ENCODE measurements around the gene PPP1R3E.

Gene PPP1R3E

GRCh38 chr14:23252420-23253333, 50.0 kb downstream of the PPP1R3E start:
- no peak overlapping the region for H3K4me3 ChIP-seq (replicated peaks in 1 of 2; ENCODE audit: low read depth in 2 of 2, low read length in 2 of 2)
- TF ChIP-seq CTCF (IDR thresholded peaks at IDR 0.05; ENCODE audit: low read depth, low read length) = no peak
- DNase-seq (ENCODE audit: low read depth in 2 of 2) = no peak

- no peak for TF ChIP-seq CTCF (IDR thresholded peaks at IDR 0.05; ENCODE audit: low read depth, low read length)
- no peak for DNase-seq (ENCODE audit: low read depth in 2 of 2)
- H3K4me3 ChIP-seq (replicated peaks in 1 of 2; ENCODE audit: low read depth in 2 of 2, low read length in 2 of 2) = no peak overlapping the region
Measured at GRCh38 chr14:23252006-23252405, 50.7 kb downstream of the PPP1R3E start.

- H3K4me3 ChIP-seq (replicated peaks in 1 of 2; ENCODE audit: low read depth in 2 of 2, low read length in 2 of 2) = no peak overlapping the region
- no peak for TF ChIP-seq CTCF (IDR thresholded peaks at IDR 0.05; ENCODE audit: low read depth, low read length)
- no peak for DNase-seq (ENCODE audit: low read depth in 2 of 2)
Measured at GRCh38 chr14:23249824-23250223, 52.8 kb downstream of the PPP1R3E start.

GRCh38 chr14:23248601-23249000, 54.1 kb downstream of the PPP1R3E start:
- H3K4me3 ChIP-seq (replicated peaks in 1 of 2; ENCODE audit: low read depth in 2 of 2, low read length in 2 of 2) = no peak overlapping the region
- TF ChIP-seq CTCF (IDR thresholded peaks at IDR 0.05; ENCODE audit: low read depth, low read length) = no peak
- DNase-seq (ENCODE audit: low read depth in 2 of 2) = no peak
